GM20431 (cell line): Measurements from ENCODE around the gene JAG1.
"Not testable (repeated sequence)": the region's sequence is repeated elsewhere in the genome, so short reads cannot be mapped to it uniquely, and the experiment has no call there.

ENCODE experiments used
- in situ Hi-C: fragments of 300-500 bp; cut with MseI, MboI; formaldehyde crosslinking; loops from one replicate; pipeline ENCODE4 v1.15.0; 2020; ENCODE audit warnings: low sequenced_read_pairs; ENCODE audit not compliant: unreplicated experiment

JAG1 gene

GRCh38 chr20:10619427-10619826 lies 54.4 kb downstream of the JAG1 start:
- in situ Hi-C loops = no loop called here

- in situ Hi-C loops = no loop called here
Measured at GRCh38 chr20:10618611-10619245, 55.1 kb downstream of the JAG1 start.

- in situ Hi-C loops = not testable (repeated sequence)
Measured at GRCh38 chr20:10617549-10618133, 56.2 kb downstream of the JAG1 start.

- in situ Hi-C loops = no loop called here
Measured at GRCh38 chr20:10616212-10616611, 57.6 kb downstream of the JAG1 start.

GRCh38 chr20:10613911-10614310 lies 59.9 kb downstream of the JAG1 start:
- in situ Hi-C loops = no loop called here

- in situ Hi-C loops = not testable (repeated sequence)
Measured at GRCh38 chr20:10613426-10613825, 60.4 kb downstream of the JAG1 start.

- in situ Hi-C loops = no loop called here
Measured at GRCh38 chr20:10611357-10611756, 62.4 kb downstream of the JAG1 start.

GRCh38 chr20:10610251-10610650 lies 63.5 kb downstream of the JAG1 start:
- in situ Hi-C loops = no loop called here

- in situ Hi-C loops = no loop called here
Measured at GRCh38 chr20:10609770-10610169, 64.0 kb downstream of the JAG1 start.

- in situ Hi-C loops = no loop called here
Measured at GRCh38 chr20:10609276-10609675, 64.5 kb downstream of the JAG1 start.

GRCh38 chr20:10605547-10606195 lies 68.1 kb downstream of the JAG1 start:
- in situ Hi-C loops = no loop called here

- in situ Hi-C loops = no loop called here
Measured at GRCh38 chr20:10604865-10605440, 68.8 kb downstream of the JAG1 start.

GRCh38 chr20:10603971-10604864 lies 69.6 kb downstream of the JAG1 start:
- in situ Hi-C loops = no loop called here

- in situ Hi-C loops = no loop called here
Measured at GRCh38 chr20:10603378-10603777, 70.4 kb downstream of the JAG1 start.

- in situ Hi-C loops = no loop called here
Measured at GRCh38 chr20:10602221-10602871, 71.5 kb downstream of the JAG1 start.

- in situ Hi-C loops = no loop called here
Measured at GRCh38 chr20:10597637-10598036, 76.2 kb downstream of the JAG1 start.

- in situ Hi-C loops = no loop called here
Measured at GRCh38 chr20:10596710-10597121, 77.1 kb downstream of the JAG1 start.

GRCh38 chr20:10595985-10596384 lies 77.8 kb downstream of the JAG1 start:
- in situ Hi-C loops = no loop called here

GRCh38 chr20:10595266-10595665 lies 78.5 kb downstream of the JAG1 start:
- in situ Hi-C loops = no loop called here
